ENCODE data around the gene IL4I1.

The IL4I1 gene

GRCh38 chr19:49851456-49852259, 45.0 kb downstream of the IL4I1 start:
- no peak for TF ChIP-seq POLR2AphosphoS5 (IDR thresholded peaks at IDR 0.05; ENCODE audit: borderline replicate concordance, low read depth, low read length)
- no peak for TF ChIP-seq EZH2 (IDR thresholded peaks at IDR 0.05)
- no peak for TF ChIP-seq FOXP2 (optimal IDR thresholded peaks at IDR 0.05; ENCODE audit: control extremely low read depth, extremely low read length, insufficient read depth)
- H3K36me3 ChIP-seq (ENCODE audit: insufficient read depth, low read length), result peaks cover 52% of the 10 kb centered on the region
- H3K27ac ChIP-seq, result peak overlapping the region; percentile 99
- no peak for DNase-seq (ENCODE audit: low read depth, low spot score)
- no peaks in the 10 kb centered on the region for H3K9me3 ChIP-seq (ENCODE audit: low read depth, low read length)
- H3K9ac ChIP-seq (ENCODE audit: insufficient read length), result peak overlapping the region; percentile 91
- peak overlapping the region; percentile 95 for H3K4me3 ChIP-seq

- Histone ChIP-seq H3K9ac (ENCODE audit: insufficient read length) (peak within 1 kb of the TSS; percentile 91), H3K27ac (peak within 1 kb of the TSS; percentile 99), H3K4me3 (peak within 1 kb of the TSS; percentile 95), H3K36me3 (ENCODE audit: insufficient read depth, low read length) (peaks cover 42% of the 10 kb centered on the region), H3K9me3 (ENCODE audit: low read depth, low read length) (no peaks in the 10 kb centered on the region)
- TF ChIP-seq POLR2AphosphoS5 (IDR thresholded peaks at IDR 0.05; ENCODE audit: borderline replicate concordance, low read depth, low read length) (peak; percentile 69), FOXP2 (optimal IDR thresholded peaks at IDR 0.05; ENCODE audit: control extremely low read depth, extremely low read length, insufficient read depth) (no peak), EZH2 (IDR thresholded peaks at IDR 0.05) (no peak)
- DNase-seq (ENCODE audit: low read depth, low spot score), result peak; percentile 66
Observed at GRCh38 chr19:49850487-49851342, 46.0 kb downstream of the IL4I1 start, which contains the start of gene PTOV1. TSS of gene PTOV1 (plus strand) at chr19:49851159.

GRCh38 chr19:49850221-49850486, 46.5 kb downstream of the IL4I1 start:
- TF ChIP-seq FOXP2 (optimal IDR thresholded peaks at IDR 0.05; ENCODE audit: control extremely low read depth, extremely low read length, insufficient read depth) (no peak), EZH2 (IDR thresholded peaks at IDR 0.05) (no peak), POLR2AphosphoS5 (IDR thresholded peaks at IDR 0.05; ENCODE audit: borderline replicate concordance, low read depth, low read length) (no peak)
- peak overlapping the region; percentile 95 for H3K4me3 ChIP-seq
- DNase-seq (ENCODE audit: low read depth, low spot score), result no peak
- peak overlapping the region; percentile 43 for H3K9ac ChIP-seq (ENCODE audit: insufficient read length)
- H3K36me3 ChIP-seq (ENCODE audit: insufficient read depth, low read length), result peaks cover 37% of the 10 kb centered on the region
- H3K9me3 ChIP-seq (ENCODE audit: low read depth, low read length), result no peaks in the 10 kb centered on the region
- H3K27ac ChIP-seq, result peak overlapping the region; percentile 99

GRCh38 chr19:49849433-49850220, 47.1 kb downstream of the IL4I1 start:
- no peak for TF ChIP-seq FOXP2 (optimal IDR thresholded peaks at IDR 0.05; ENCODE audit: control extremely low read depth, extremely low read length, insufficient read depth)
- TF ChIP-seq POLR2AphosphoS5 (IDR thresholded peaks at IDR 0.05; ENCODE audit: borderline replicate concordance, low read depth, low read length), result no peak; the same call in 1 of the 2 replicates
- no peak for TF ChIP-seq EZH2 (IDR thresholded peaks at IDR 0.05)
- H3K4me3 ChIP-seq, result peak overlapping the region; percentile 95
- H3K9me3 ChIP-seq (ENCODE audit: low read depth, low read length), result no peaks in the 10 kb centered on the region
- H3K36me3 ChIP-seq (ENCODE audit: insufficient read depth, low read length), result peaks cover 33% of the 10 kb centered on the region
- no peak overlapping the region for H3K9ac ChIP-seq (ENCODE audit: insufficient read length)
- DNase-seq (ENCODE audit: low read depth, low spot score), result no peak
- peak overlapping the region; percentile 99 for H3K27ac ChIP-seq

- Histone ChIP-seq H3K9ac (ENCODE audit: insufficient read length) (no peak overlapping the region), H3K9me3 (ENCODE audit: low read depth, low read length) (no peaks in the 10 kb centered on the region), H3K27ac (peak overlapping the region; percentile 69), H3K36me3 (ENCODE audit: insufficient read depth, low read length) (peaks cover 26% of the 10 kb centered on the region), H3K4me3 (no peak overlapping the region)
- TF ChIP-seq FOXP2 (optimal IDR thresholded peaks at IDR 0.05; ENCODE audit: control extremely low read depth, extremely low read length, insufficient read depth), result no peak
- TF ChIP-seq EZH2 (IDR thresholded peaks at IDR 0.05), result no peak
- TF ChIP-seq POLR2AphosphoS5 (IDR thresholded peaks at IDR 0.05; ENCODE audit: borderline replicate concordance, low read depth, low read length), result no peak
- DNase-seq (ENCODE audit: low read depth, low spot score), result no peak
Observed at GRCh38 chr19:49848938-49849337, 47.7 kb downstream of the IL4I1 start.

GRCh38 chr19:49847731-49848696, 48.7 kb downstream of the IL4I1 start:
- no peak overlapping the region for H3K9ac ChIP-seq (ENCODE audit: insufficient read length)
- no peaks in the 10 kb centered on the region for H3K9me3 ChIP-seq (ENCODE audit: low read depth, low read length)
- peak; percentile 61 for DNase-seq (ENCODE audit: low read depth, low spot score)
- peak overlapping the region; percentile 69 for H3K27ac ChIP-seq
- H3K36me3 ChIP-seq (ENCODE audit: insufficient read depth, low read length), result peaks cover 24% of the 10 kb centered on the region
- 0 out of 2 replicates have a peak overlapping the region, but pooled peaks have one; percentile 22 for H3K4me3 ChIP-seq
- TF ChIP-seq FOXP2 (optimal IDR thresholded peaks at IDR 0.05; ENCODE audit: control extremely low read depth, extremely low read length, insufficient read depth) (no peak), POLR2AphosphoS5 (IDR thresholded peaks at IDR 0.05; ENCODE audit: borderline replicate concordance, low read depth, low read length) (no peak), EZH2 (IDR thresholded peaks at IDR 0.05) (no peak)

GRCh38 chr19:49846408-49846807, 50.3 kb downstream of the IL4I1 start:
- H3K9me3 ChIP-seq (ENCODE audit: low read depth, low read length), result no peaks in the 10 kb centered on the region
- no peak for DNase-seq (ENCODE audit: low read depth, low spot score)
- no peak overlapping the region for H3K4me3 ChIP-seq
- peaks cover 14% of the 10 kb centered on the region for H3K36me3 ChIP-seq (ENCODE audit: insufficient read depth, low read length)
- peak overlapping the region; percentile 1; the same call in 1 of the 2 replicates for H3K27ac ChIP-seq
- H3K9ac ChIP-seq (ENCODE audit: insufficient read length), result no peak overlapping the region
- TF ChIP-seq EZH2 (IDR thresholded peaks at IDR 0.05) (no peak), POLR2AphosphoS5 (IDR thresholded peaks at IDR 0.05; ENCODE audit: borderline replicate concordance, low read depth, low read length) (no peak), FOXP2 (optimal IDR thresholded peaks at IDR 0.05; ENCODE audit: control extremely low read depth, extremely low read length, insufficient read depth) (no peak)

All from SK-N-MC (cell line).